Pons (tissue), 1 donor: ENCODE measurements around the gene STAB2.

Experiments used
- DNase-seq: peaks from one replicate; pipeline ENCODE4 v3.0.0-alpha.2; 2016; ENCODE audit warnings: low spot score

Gene STAB2

DNA sequence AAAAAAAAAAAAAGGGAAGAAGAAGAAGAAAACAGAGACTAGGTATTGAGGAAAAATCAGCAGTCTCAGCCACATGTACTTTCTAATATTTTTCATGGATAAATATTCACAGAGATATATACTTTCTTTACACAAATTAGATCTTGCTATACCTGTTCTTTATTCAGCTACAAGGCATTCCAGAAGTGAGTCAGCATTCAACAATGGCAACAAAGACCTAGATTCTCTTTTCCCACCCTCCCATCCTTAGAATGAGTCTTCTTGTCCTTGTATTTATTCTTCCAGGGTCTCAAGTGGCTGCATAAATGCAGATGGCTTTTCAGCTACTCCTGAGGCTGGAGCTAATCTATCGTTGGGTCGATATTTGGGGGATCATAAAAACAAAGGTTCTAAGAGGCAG lies 160.9 kb downstream of the STAB2 start:
- DNase-seq: no peak

DNA sequence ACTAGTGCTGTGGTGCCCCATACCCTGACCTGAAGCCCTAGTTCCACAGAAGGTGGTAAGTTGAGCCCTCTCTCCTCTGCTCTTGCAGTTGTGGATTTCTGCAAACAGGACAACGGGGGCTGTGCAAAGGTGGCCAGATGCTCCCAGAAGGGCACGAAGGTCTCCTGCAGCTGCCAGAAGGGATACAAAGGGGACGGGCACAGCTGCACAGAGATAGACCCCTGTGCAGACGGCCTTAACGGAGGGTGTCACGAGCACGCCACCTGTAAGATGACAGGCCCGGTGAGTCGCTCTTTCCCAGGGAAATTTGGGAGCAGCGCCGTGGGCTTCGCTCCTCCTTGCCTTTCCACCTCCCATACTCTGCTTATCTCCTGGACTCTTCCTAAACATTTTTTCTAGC lies 161.8 kb downstream of the STAB2 start:
- no peak for DNase-seq

GRCh38 chr12:103751171-103751570 lies 164.1 kb downstream of the STAB2 start:
- DNase-seq: no peak

DNA sequence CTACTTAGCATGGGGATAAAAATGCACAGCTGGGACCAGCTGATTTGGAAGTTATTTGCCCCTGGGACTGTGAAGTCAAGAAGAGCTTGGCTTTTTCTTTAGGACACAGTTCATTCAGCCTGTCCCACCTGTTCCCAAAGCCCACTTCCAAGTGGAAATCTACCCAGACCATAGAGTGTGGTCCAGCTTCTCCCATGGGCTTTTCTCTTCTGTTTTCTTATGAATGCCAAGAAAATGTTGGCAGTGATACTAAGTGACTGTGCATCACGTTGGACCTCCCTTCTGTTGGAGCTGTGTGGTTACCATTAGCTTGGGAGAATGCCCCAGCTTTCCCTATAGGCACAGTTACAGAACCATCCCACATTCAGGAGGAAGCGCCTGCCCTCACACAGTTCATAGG lies 164.5 kb downstream of the STAB2 start:
- DNase-seq: no peak

DNA sequence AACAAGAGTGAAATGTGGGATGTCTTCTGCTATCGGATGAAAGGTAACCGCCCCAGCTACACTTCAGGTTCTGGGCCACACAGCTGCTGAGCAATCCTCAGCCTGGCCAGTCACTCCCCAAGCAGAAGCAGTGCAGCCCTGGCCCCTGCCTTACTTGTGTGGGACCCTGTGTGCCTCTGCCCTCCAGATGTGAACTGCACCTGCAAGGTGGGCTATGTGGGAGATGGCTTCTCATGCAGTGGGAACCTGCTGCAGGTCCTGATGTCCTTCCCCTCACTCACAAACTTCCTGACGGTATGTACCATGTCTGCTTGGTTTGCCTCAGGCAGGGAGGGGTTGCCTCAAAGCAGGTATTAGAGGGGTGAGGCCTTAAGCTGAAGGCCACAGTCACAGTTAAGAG lies 168.4 kb downstream of the STAB2 start:
- DNase-seq: no peak

GRCh38 chr12:103756443-103756842 lies 169.4 kb downstream of the STAB2 start:
- no peak for DNase-seq

DNA sequence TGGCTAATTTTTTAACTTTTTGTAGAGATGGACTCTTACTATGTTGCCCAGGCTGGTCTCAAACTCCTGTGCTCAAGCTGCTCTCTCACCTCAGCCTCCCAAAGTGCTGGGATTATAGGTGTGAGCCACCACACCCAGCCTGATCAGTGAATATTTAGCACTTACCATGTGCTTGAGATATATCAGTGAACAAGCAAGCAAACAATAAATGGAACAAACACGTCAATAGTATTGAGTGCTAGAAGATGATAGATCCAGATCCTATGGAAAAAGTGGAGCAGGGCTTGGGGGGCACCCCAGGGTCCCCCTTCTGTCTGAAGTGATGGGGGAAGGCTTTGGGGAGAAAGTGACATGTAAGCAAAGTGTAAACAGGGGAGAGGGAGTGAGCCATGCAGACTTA lies 170.2 kb downstream of the STAB2 start:
- no peak for DNase-seq

GRCh38 chr12:103758310-103759089 lies 171.4 kb downstream of the STAB2 start:
- DNase-seq: no peak

DNA sequence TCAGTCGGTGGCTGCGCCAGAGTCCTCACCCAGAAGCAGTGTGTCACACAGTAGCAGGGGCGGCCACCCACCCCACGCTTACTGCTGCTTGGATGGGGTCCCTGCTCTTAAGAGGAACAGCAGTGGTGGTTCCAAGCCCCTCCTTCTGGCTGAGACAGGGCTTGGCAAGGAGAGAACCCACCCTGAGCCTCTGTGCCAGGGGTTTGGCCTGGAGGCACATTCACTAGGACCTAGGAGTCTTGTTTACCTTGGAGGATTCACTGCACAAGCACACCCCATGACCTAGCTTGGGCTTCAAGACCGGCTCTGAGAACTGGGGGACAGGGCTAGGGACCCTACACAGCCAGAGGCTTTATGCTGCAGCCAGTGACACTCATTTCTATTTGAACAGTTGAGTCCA lies 175.4 kb downstream of the STAB2 start:
- DNase-seq: no peak

- DNase-seq: no peak
Measured at GRCh38 chr12:103765322-103765721, 178.2 kb downstream of the STAB2 start.

GRCh38 chr12:103766028-103766427 lies 179.0 kb downstream of the STAB2 start:
- DNase-seq: no peak

GRCh38 chr12:103768467-103769123 lies 181.5 kb downstream of the STAB2 start:
- DNase-seq: no peak

- no peak for DNase-seq
Measured at GRCh38 chr12:103769240-103769945, 182.3 kb downstream of the STAB2 start.

GRCh38 chr12:103771466-103771865 lies 184.4 kb downstream of the STAB2 start:
- peak; percentile 35 for DNase-seq

GRCh38 chr12:103772367-103773108 lies 185.5 kb downstream of the STAB2 start:
- no peak for DNase-seq

DNA sequence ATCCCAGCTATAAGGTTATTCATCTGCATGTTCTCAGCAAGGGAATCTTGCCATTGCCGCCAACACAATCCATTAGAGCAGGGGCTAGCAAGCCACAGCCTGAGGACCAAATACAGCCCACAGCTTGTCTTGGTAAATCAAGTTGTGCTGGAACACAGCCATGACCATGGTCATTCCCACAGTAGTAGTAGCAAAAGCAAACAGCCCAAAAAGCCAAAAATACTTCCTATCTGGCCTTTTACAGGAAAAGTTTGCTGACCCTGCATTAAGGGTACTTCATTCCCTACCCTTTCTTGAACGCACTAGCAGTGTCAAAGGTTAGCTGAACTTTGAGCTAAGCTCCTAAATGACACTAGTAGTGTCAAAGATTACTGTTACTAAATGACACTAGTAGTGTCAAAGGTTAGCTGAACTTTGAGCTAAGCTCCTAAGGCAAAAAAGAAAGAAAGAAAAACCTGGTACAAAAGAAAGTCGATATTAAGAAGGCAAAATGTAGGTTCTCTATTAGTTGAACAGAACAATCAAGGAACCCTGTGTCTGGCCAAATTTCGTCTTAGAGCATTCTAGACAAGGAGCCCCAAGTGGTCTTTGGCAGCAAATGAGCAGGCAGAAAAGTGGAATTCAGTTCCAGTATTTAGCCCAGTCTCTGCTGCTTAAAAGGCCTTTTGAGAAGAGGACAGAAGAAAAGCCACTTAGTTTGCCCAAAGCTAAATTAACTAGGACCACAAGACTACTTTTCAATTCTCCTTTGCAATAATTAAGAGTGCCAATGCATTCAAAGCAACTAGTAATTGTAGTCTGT lies 186.2 kb downstream of the STAB2 start:
- DNase-seq: peak; percentile 50

- DNase-seq: no peak
Measured at GRCh38 chr12:103774977-103775560, 188.0 kb downstream of the STAB2 start.

DNA sequence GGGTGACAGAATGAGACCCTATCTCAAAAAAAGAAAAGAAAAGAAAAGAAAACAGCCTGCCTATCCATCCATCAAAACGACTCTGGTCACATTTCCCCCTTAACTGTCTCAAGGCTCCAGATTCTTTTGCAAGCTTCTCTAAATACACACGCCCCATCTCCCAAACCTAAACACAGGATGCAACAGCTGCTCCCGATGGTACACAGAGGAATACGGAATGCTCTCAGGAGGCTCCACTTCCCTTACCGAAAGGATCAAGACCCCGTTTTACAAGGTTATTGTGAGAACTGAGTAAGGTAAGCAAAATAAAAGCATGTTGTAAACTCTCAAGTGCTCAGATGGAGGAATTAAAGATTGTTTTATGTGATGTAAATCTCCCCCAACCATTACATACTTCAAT lies 191.7 kb downstream of the STAB2 start:
- DNase-seq: no peak

- no peak for DNase-seq
Measured at GRCh38 chr12:103779410-103780092, 192.5 kb downstream of the STAB2 start.

- DNase-seq: no peak
Measured at GRCh38 chr12:103780093-103780440, 193.0 kb downstream of the STAB2 start.

GRCh38 chr12:103780992-103781391 lies 193.9 kb downstream of the STAB2 start:
- no peak for DNase-seq
